ENCODE results near the gene ALPL.
"Not testable (repeated sequence)": the region's sequence is repeated elsewhere in the genome, so short reads cannot be mapped to it uniquely, and the experiment has no call there.

The ALPL gene

DNA sequence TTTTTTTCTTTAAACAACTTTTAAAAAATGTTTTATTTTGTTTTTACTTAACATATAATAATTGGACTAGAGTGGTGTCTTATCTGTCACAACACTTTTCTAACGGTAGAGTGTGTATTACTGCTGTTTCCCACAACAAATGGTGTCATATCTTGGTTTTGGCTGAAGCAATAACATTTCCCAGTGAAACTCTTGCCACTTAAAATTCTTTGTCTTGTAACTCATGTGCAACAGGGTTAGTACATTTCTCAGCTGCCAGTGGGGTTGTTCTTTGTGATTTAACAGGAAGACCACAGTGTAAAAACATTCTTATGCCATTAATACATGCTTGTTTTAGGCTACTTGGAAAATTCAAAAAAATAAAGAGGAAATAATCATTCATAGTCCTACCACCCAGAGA, 43.5 kb downstream of the ALPL start:
- in situ Hi-C loops (cut with HindIII; ENCODE audit: low sequenced_read_pairs), result no loop called here

DNA sequence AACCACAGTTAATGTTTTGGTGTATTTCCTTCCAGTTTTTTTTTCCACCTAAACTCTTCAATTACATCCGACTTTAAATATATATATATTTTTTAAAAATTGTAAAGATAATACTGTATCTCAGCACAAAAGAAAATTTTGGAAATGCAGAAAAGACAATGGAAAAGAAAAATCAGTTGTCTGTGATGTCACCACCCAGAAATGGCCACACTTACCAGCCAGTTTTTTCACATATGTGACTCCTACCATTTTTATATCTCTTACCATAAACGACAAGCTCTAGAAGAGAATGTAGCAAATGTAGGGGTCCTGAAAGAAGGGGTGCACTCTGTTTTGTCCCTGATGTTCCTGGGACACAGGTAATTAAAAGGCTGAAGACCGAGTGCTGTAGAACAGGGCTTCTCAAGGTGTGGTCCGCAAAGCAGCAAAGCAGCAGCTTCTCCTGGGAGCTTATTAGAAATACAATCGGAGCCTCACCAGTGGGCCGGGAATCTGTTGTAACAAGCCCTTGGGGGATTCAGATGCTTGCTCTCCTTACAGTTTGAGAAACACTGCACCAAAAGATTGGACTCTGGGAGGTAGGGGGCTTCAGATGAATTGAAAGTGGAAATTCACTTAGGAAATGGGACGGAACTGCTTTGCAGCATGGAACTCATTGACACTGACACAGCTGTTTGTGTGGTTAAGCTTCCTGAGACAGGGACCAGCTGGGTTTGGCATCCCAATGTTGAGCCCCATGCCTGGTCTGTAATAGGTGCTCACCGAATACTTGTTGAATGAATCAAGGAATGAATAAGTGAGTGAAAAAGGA, 44.1 kb downstream of the ALPL start:
- in situ Hi-C loops (cut with HindIII; ENCODE audit: low sequenced_read_pairs), result no loop called here

DNA sequence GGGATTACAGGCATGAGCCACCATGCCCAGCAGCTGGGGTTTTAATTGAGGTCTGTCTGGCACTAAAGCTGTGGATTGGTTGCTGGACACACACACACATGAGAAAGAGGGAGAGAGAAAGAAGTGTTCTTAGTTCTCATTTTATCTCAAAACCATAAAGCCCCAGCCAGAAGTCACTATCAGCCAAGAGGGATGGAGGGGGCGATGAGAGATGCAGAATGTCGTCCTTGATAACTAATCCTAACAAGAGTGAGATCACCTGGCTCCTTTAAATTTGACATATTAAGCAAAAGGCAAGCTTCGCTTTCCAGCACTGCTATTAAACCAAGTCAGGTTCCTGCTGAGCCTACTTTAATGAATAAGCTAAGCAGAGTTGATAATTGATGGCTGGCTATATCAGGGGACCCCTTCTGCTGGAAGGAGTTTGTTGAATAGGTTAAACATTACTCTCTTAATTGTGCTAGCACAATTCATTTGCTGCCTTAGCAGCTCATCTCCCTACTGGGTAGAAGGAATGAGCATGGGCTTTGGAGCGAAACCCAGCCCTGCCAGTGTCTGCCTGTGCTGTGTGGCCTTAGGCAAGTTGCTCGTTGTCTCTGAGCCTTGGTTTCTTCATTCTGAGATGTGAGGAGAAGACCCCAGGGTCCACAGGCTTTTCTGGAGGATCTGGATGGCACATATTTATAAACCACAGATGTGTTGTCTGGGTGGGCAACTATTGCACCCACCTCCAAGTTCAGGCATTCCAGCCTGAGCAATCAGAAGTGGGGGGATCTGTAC, 50.8 kb downstream of the ALPL start:
- in situ Hi-C loops (cut with HindIII; ENCODE audit: low sequenced_read_pairs), result no loop called here

DNA sequence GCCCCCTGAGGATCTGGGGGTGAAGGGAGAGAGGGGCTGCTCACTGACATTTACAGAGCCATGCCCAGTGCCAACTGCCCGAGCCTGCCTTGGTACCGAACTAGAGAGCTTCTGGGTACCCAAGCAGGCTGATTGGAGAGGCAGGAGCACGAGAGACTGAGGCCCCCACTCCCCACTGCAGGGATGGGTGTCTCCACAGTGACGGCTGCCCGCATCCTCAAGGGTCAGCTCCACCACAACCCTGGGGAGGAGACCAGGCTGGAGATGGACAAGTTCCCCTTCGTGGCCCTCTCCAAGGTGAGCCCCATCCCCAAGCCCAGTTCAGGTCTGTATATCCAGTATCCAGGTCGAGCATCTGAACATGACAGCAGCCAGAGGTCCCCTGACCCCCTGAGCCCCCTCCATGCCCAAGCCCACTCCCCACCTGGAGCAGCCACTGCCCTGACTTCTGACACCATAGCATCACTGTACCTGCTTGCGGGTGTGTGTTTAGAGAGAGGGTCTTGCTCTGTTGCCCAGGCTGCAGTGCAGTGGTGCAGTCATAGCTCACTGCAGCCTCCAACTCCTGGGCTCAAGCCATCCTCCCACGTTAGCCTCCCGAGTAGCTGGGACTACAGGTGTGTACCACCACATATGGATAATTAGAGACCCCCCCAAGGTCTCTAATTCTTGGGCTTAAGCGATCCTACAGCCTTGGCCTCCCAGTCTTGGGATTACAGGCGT, 51.9 kb downstream of the ALPL start:
- in situ Hi-C loops (cut with HindIII; ENCODE audit: low sequenced_read_pairs), result no loop called here

DNA sequence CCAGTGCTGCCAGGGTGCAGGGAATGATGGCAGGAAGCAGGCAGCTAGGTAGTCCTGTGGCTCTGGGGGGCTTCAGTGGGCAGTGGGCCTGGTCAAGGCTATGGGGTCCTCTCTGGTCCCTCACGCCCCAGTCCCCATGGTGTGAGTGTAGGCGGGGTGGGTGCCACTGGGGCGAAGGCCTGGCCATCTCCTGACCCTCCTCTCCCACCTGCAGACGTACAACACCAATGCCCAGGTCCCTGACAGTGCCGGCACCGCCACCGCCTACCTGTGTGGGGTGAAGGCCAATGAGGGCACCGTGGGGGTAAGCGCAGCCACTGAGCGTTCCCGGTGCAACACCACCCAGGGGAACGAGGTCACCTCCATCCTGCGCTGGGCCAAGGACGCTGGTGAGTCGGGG, 53.7 kb downstream of the ALPL start:
- in situ Hi-C loops (cut with HindIII; ENCODE audit: low sequenced_read_pairs), result no loop called here

DNA sequence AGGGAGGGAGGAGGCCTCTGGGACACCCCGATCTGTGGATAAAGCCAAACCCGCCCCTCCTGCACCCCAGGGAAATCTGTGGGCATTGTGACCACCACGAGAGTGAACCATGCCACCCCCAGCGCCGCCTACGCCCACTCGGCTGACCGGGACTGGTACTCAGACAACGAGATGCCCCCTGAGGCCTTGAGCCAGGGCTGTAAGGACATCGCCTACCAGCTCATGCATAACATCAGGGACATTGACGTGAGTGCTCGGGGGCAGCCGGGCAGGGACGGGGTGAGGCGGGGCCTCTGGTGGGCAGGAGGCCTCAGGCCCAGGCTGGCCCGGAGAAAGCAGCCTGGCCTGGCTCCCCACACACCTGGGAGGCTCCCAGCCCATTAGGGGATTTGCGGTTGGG, 54.7 kb downstream of the ALPL start:
- in situ Hi-C loops (cut with HindIII; ENCODE audit: low sequenced_read_pairs), result no loop called here

DNA sequence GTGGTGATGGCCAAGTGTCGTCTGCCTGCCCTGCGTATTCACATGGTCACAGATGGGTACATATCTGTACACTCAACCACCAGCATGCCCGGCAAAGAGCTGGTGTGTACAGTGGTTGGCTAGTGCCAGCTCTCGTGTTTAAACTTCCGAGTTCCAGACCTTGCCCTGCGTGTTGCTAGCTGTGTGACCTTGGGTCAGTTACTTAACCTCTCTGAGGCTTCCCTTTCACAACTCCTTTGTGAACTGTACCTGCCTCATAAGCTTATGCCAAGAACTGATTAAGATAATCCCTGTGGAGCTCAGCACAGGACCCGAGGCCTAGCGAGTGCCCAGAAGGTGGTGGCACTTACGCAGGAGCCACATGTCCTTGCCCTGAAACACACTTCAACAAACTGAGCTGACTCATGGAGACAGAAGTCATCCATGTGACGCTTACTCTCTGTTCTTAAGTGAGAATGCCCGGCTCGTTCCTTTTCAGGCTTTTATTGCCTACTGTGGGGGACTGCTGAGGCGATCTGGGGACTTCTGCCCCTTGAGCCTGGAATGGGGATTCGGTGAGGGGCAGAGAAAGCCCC, 55.4 kb downstream of the ALPL start:
- in situ Hi-C loops (cut with HindIII; ENCODE audit: low sequenced_read_pairs), result no loop called here

DNA sequence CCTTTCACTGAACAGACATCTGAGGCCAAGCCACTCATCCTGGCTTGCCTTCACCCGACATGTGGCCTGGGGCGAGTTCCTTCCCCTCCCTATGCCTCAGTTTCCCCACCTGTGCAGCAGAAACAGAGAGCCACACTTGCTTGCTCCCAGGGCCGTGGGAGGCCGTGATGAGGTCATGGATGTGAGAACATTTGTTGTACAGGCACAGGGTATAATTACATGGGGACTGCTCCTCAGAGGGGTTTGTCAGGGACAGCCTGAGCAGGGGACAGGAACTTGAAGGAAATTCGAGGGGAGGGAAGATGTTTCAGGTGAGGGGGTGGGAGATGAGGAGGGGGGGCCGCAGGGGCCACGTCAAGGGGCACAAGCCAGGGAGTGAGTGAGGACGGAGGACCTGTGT, 56.1 kb downstream of the ALPL start:
- in situ Hi-C loops (cut with HindIII; ENCODE audit: low sequenced_read_pairs), result no loop called here

DNA sequence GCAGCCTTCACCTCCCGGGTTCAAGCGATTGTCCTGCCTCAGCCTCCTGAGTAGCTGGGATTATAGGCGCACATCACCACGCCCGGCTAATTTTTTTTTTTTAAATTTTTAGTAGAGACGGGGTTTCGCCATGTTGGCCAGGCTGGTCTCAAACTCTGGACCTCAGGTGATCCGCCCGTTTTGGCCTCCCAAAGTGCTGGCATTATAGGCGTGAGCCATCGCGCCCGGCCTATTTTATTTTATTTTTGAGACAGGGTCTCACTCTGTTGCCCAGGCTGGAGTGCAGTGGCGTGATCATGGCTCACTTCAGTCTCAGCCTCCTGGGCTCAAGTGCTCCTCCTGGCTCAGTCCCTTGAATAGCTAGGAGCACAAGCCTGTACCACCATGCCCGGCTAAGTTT, 57.1 kb downstream of the ALPL start:
- in situ Hi-C loops (cut with HindIII; ENCODE audit: low sequenced_read_pairs), result not testable (repeated sequence)

DNA sequence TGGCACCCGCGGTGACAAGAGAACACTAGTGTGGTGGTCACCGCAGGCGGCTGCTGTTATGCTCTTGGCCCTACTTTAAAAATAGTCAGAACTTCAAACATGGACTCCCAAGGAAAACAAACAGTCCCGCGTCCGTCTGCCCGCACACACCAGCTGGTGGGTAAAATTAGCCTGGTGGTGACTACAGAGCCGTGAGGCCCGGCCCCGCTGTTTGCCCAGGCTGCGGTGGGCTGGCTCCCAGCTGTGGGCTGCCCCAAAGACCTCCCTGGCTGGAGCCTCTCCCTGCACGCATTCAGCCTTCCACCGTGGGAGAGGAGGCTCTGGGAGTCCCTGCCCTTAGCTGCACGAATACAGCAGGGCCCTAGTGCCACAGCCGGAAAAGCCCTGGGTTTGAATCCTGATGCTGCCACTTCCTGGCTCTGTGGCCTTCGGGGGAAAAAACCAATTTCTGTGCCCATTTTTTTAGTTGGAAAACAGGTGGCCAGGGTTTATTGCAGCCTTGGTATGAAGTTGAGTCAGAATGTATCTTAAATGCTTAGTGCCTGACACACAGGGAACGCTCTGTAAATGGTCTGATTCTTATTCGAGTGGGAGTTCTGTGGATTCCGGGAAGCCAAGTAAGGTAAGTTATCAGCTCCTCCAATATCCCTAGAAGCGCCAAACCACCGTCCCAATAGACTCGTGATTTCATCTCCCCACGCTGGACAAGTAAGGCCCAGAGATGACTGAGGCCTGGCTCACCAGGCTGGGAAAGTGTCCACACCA, 58.2 kb downstream of the ALPL start:
- in situ Hi-C loops (cut with HindIII; ENCODE audit: low sequenced_read_pairs), result no loop called here

DNA sequence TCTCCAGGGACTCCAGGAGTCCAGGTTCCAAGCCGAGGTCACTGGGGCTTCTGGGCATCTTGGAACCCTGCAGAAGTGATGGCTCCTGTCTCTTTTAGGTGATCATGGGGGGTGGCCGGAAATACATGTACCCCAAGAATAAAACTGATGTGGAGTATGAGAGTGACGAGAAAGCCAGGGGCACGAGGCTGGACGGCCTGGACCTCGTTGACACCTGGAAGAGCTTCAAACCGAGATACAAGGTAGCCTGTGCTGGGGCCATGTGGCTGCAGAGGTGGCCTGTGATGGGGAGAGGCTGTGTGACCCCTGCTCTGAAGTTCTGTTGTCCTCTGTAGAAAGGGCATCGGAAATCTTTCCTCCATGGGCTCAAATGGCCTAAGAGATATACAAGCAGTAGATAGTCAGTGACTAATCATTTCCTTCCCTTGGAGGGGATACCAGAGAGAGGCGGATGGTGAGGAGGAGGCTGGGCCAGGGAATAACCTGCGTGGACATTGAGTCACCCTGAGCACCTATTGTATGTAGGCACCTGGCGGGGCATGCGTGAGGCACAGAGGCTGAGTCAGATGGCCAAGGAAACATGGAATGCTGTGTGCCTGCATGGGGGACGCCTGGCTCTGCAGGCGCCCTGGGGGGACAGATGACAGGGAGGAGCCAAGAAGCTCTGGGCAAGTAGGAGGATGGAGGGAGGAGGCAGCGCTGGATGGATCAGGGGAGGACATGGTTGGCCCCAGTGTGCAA, 59.0 kb downstream of the ALPL start:
- in situ Hi-C loops (cut with HindIII; ENCODE audit: low sequenced_read_pairs), result no loop called here

DNA sequence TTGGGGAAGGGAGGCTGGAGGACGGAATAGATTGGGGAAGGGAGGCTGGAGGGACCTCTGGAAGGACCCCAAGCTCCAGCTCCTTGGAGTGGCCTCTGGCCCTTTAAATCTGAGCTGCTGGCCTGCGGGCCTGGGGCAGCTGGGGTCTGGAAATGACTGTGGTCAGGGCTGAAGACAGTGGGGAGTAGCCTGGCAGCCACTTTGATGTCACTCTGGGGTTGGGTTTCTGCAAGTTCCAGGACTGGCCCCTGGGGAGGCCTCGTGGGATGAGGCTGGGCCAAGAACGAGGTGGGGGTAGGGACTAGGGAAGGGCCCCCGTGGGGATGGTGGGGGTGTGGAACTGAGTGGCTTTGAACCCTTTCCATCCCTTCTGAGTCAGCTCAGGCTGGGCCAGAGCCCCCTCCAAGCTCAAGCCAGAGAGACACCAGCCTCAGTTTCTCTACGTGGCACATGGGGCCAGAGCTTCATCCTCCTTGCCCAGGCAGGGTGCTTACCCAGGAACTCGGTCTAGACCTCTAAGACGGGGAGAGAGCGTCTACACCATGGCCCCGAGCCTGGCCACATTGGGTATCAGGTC, 59.7 kb downstream of the ALPL start:
- in situ Hi-C loops (cut with HindIII; ENCODE audit: low sequenced_read_pairs), result no loop called here

DNA sequence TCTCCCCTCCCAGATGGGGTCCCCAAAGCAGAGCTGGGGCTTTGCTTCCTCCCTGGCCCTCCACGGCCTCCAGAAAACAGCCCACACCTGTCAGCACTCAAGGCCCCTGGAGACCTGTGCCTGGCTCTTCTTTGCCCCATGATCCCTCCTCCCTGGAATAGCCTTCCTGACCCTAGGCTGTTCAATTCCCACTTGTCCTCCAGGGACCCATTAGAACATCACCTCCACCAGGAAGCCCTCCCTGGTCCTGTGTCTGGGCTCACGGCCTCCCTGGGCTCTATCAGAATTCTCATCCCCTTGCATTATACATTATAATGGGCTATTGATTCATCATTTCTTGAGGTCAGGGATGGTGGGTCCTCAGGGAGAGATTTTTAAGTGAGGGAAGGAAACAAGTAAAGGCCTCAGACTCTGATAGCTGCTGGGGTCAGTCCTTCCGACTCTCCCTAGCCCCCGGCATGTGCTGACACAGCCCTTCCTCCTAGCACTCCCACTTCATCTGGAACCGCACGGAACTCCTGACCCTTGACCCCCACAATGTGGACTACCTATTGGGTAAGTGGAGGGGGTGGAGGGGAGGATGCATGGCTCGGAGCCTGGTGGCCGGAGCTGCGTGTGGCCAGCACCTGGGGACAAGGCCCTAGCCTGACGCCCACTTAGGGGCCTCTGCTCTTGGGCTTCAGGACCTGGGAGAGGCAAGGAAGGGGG, 60.8 kb downstream of the ALPL start:
- in situ Hi-C loops (cut with HindIII; ENCODE audit: low sequenced_read_pairs), result no loop called here

DNA sequence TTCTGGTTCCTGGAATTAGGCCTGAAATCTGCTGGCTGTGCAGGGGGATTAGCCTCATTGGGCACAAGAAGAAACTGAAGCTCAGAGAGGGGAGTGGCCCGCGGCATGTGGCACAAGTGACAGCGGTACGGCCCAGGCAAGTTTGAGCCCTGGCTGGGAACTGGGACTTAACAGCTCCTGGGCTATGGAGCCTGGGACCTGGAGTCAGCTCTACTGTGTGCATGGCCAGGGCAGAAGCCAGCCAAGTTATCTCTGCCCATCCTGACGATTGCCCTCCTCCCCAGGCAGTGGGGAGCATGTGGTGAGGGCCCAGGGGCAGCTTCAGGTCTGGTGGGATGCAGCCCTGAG, 61.3 kb downstream of the ALPL start:
- in situ Hi-C loops (cut with HindIII; ENCODE audit: low sequenced_read_pairs), result no loop called here

DNA sequence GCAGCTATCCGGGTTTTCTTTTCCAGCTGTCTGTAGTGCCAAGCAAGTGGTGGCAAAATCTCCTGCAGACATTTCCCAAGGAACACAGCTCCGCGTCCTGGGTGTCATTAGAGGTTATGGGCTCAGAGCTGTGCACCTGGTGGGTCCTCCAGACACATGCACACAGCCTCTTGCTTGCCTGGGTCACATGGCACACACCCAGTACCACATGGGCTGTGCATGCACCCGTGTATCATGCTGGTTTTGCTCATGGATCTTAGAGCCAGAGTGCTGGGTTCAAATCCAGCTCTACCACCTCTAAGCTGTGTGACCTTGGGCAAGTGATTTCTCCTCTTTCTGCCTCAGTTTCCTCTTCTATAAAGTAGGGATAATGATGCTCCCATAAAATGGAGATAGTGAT, 61.7 kb downstream of the ALPL start:
- in situ Hi-C loops (cut with HindIII; ENCODE audit: low sequenced_read_pairs), result no loop called here

DNA sequence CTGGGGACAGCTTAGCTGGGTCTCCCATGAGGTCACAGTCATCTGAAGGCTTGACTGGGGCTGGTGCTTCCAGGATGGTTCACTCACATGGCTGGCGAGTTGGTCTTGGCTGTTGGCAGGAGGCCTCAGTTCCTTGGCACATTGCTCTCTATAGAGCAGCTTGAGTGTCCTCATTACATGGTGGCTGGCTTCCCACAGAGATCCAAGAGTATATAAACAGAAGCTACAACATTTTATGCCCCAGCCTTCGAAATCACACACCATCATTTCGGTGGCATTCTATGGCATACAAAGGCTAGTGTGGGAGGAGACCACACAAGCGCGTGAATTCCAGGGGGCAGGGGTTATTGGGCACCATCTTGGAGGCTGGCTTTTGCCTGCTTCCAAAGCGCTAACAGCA, 63.0 kb downstream of the ALPL start:
- in situ Hi-C loops (cut with HindIII; ENCODE audit: low sequenced_read_pairs), result no loop called here

DNA sequence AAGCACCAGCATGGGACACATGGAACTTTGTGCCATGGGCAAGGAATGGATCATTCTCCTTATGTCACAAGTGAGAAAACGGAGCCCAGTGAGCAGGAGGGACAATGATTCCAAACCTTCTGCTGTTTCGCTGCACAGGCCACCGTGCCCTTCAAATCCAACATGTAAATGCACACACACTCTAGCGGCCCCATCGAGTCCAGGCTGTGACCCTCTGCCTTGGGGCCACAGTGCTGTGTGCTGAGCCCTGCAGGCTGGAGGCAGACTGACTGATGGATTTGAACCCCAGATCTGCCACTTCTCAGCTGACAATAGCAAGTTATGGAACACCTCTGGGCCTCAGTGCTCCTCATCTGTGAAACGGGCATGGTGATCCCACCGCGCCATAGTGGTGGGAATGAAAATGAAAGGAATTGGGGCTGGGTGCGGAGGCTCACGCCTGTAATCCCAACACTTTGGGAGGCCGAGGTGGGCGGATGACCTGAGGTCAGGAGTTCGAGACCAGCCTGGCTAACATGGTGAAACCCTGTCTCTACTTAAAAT, 63.6 kb downstream of the ALPL start:
- in situ Hi-C loops (cut with HindIII; ENCODE audit: low sequenced_read_pairs), result no loop called here

DNA sequence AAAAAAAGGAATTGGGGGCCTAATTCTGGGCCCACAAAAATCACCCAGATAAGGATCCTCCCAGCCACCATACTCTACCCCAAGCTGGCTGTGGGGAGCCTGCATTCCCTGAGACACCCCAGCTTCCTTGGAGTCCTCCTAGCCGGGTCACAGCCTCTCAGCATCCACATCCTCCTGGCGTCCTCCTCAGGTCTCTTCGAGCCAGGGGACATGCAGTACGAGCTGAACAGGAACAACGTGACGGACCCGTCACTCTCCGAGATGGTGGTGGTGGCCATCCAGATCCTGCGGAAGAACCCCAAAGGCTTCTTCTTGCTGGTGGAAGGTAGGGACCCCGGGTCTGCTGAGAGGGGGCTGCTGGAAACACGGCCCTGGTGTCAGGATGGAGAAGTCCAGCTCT, 64.3 kb downstream of the ALPL start:
- in situ Hi-C loops (cut with HindIII; ENCODE audit: low sequenced_read_pairs), result no loop called here

DNA sequence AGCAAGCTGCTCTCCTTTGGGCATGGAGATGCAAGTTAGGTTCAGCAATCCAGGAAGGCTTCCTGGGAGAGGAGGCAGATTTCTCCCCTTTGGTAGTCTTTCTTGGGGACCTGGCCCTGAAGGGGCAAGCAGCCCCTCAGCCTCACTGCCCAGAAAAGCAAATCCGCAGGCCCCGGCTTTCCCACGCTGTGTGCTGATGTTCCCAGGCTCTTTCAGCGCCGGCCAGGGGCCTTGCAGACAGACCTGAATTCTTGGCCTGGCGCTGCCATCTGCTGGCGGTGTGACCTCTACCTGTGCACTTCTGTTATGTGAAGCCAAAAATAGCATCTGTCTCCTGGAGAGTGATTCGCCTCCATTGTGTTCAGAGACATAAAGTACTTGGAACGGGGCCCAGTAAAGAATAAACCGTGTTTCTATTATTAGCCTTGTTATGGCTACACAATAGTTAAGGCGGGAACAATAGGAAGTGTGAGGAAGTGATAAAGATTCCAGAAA, 64.8 kb downstream of the ALPL start:
- in situ Hi-C loops (cut with HindIII; ENCODE audit: low sequenced_read_pairs), result no loop called here

Data from DLD1 (cell line).